ENCODE results near the gene CACNA1C. TPM values are rescaled to one million over a fixed set of nuclear protein-coding genes. Genes with fewer than 3 reads are reported as not detected.

CACNA1C gene
- total and polyA plus RNA-seq, 2 of the 4 experiments (the other 2 are of a cell fraction): 1.6 to 2.6 TPM

DNA sequence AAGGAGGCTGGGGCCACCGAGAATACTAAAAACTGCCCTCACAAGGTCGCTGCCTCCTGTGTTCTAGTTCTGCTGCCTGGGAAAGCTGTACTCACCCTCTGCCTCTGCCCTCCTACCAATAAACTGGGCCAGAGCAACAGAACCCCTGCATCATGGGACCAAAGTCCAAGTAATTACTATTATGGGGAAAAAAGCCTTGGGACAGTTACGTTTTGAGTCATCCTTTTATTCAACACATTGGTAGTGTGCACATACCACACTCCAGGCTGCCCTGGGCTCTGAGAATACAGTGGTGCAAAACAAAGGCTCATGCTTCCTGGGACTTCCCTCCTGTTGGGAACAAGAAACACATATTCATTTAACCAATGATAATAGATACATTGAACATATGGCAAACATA lies 49.0 kb downstream of the CACNA1C start:
- H2AK5ac ChIP-seq (ENCODE audit: low read depth, low read length): no peak overlapping the region

More for the DNA sequence above, 49.0 kb downstream of the CACNA1C start:
- Histone ChIP-seq H3K4me2 (ENCODE audit: low read depth, low read length) (no peak overlapping the region), H4K20me1 (ENCODE audit: insufficient read depth, low read length) (peaks cover 5% of the 10 kb centered on the region; the same call in 1 of the 2 replicates), H3K9ac (ENCODE audit: low read depth, low read length) (no peak overlapping the region), H2BK15ac (ENCODE audit: low read depth, low read length) (no peak overlapping the region), H4K91ac (ENCODE audit: insufficient read depth, low read depth, low read length) (no peak overlapping the region), H4K5ac (ENCODE audit: low read depth, low read length) (no peak overlapping the region), H3K27ac (ENCODE audit: insufficient read depth, low read length) (no peak overlapping the region), H2BK5ac (ENCODE audit: low read depth, low read length, poor library complexity, severe bottlenecking) (no peak overlapping the region), H3K4me3 (ENCODE audit: insufficient read depth, low read depth, low read length) (no peak overlapping the region), H3K79me1 (ENCODE audit: low read depth in 1 of 2, low read length in 2 of 2) (peaks cover 4 to 7% of the 10 kb centered on the region in 2 experiments; a peak in 1 of 4 replicates), H3K4me1 (ENCODE audit: control insufficient read depth, insufficient read depth, low read length) (peaks cover 1% of the 10 kb centered on the region; the same call in 1 of the 2 replicates), H3K36me3 (ENCODE audit: control insufficient read depth, insufficient read depth, low read length) (no peaks in the 10 kb centered on the region), H3K23ac (ENCODE audit: low read depth, low read length) (no peak overlapping the region), H3K4ac (ENCODE audit: low read depth, low read length) (no peak overlapping the region), H3K27me3 (ENCODE audit: control insufficient read depth, insufficient read depth, low read length) (no peaks in the 10 kb centered on the region), H3K14ac (replicated peaks; ENCODE audit: low read depth, low read length) (no peak overlapping the region), H3K9me3 (ENCODE audit: control insufficient read depth, insufficient read depth, low read length) (0 out of 2 replicates have a peak, but pooled peaks cover 2% of the 10 kb centered on the region), H4K8ac (ENCODE audit: low read depth in 2 of 2, low read length in 2 of 2) (no peak overlapping the region), H3K9me1 (ENCODE audit: insufficient read depth, low read length) (no peaks in the 10 kb centered on the region), H2AK9ac (replicated peaks; ENCODE audit: low read depth, low read length, poor library complexity) (no peak overlapping the region), H3K56ac (ENCODE audit: extremely low read depth, insufficient read depth, low read length) (no peak overlapping the region), H2BK120ac (ENCODE audit: low read depth, low read length) (no peak overlapping the region), H3K18ac (ENCODE audit: low read depth, low read length) (no peak overlapping the region), H2BK20ac (ENCODE audit: low read depth, low read length) (no peak overlapping the region), H2AFZ (replicated peaks; ENCODE audit: low read length, poor library complexity) (peak overlapping the region; percentile 52)
- ATAC-seq (ENCODE audit: low read depth) (peak; percentile 61), DNase-seq (no peak)
- dilution Hi-C loops (cut with HindIII; ENCODE audit: low sequenced_read_pairs, unreplicated experiment): no loop called here
- in situ Hi-C loops (cut with MboI; ENCODE audit: low sequenced_read_pairs): no loop called here
- WGBS, 2 experiments (ENCODE audit: extremely low coverage in 2 of 2, insufficient read length in 1 of 2): no CpG with 5 or more reads among the region's 3 CpGs
- TF ChIP-seq BHLHE40 (IDR thresholded peaks at IDR 0.05; ENCODE audit: low read depth, low read length) (no peak), RCOR1 (IDR thresholded peaks at IDR 0.05; ENCODE audit: insufficient replicate concordance, low read length) (no peak), CEBPB (IDR thresholded peaks at IDR 0.05; ENCODE audit: low read depth, low read length) (no peak), MAZ (IDR thresholded peaks at IDR 0.05; ENCODE audit: borderline replicate concordance, low read depth, low read length) (no peak), SMC3 (IDR thresholded peaks at IDR 0.05; ENCODE audit: low read depth, low read length) (no peak), NFE2L2 (IDR thresholded peaks at IDR 0.05; ENCODE audit: low read depth, low read length) (no peak), FOS (IDR thresholded peaks at IDR 0.05; ENCODE audit: low read depth, low read length) (no peak), MAFK (IDR thresholded peaks at IDR 0.05; ENCODE audit: low read depth, low read length) (no peak), RAD21 (IDR thresholded peaks at IDR 0.05; ENCODE audit: low read length) (no peak), POLR2A (IDR thresholded peaks at IDR 0.05; ENCODE audit: low read depth, low read length) (no peak)
- TF ChIP-seq, protein P1, sequence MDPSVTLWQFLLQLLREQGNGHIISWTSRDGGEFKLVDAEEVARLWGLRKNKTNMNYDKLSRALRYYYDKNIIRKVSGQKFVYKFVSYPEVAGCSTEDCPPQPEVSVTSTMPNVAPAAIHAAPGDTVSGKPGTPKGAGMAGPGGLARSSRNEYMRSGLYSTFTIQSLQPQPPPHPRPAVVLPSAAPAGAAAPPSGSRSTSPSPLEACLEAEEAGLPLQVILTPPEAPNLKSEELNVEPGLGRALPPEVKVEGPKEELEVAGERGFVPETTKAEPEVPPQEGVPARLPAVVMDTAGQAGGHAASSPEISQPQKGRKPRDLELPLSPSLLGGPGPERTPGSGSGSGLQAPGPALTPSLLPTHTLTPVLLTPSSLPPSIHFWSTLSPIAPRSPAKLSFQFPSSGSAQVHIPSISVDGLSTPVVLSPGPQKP (IDR thresholded peaks at IDR 0.05; ENCODE audit: borderline replicate concordance, low read depth, low read length): no peak
- TF ChIP-seq, protein P2, sequence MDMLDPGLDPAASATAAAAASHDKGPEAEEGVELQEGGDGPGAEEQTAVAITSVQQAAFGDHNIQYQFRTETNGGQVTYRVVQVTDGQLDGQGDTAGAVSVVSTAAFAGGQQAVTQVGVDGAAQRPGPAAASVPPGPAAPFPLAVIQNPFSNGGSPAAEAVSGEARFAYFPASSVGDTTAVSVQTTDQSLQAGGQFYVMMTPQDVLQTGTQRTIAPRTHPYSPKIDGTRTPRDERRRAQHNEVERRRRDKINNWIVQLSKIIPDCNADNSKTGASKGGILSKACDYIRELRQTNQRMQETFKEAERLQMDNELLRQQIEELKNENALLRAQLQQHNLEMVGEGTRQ (IDR thresholded peaks at IDR 0.05; ENCODE audit: low read depth, low read length): no peak
- TF ChIP-seq, protein P3, sequence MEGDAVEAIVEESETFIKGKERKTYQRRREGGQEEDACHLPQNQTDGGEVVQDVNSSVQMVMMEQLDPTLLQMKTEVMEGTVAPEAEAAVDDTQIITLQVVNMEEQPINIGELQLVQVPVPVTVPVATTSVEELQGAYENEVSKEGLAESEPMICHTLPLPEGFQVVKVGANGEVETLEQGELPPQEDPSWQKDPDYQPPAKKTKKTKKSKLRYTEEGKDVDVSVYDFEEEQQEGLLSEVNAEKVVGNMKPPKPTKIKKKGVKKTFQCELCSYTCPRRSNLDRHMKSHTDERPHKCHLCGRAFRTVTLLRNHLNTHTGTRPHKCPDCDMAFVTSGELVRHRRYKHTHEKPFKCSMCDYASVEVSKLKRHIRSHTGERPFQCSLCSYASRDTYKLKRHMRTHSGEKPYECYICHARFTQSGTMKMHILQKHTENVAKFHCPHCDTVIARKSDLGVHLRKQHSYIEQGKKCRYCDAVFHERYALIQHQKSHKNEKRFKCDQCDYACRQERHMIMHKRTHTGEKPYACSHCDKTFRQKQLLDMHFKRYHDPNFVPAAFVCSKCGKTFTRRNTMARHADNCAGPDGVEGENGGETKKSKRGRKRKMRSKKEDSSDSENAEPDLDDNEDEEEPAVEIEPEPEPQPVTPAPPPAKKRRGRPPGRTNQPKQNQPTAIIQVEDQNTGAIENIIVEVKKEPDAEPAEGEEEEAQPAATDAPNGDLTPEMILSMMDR (conservative IDR thresholded peaks at IDR 0.05; ENCODE audit: low read depth, low read length): no peak
- BruUV-seq (replicated peaks): no TSS peak
- ChIA-PET POLR2A (ENCODE audit: unreplicated experiment) (no interaction called here), CTCF (no interaction called here)
- intact Hi-C loops (cut with micrococcal nuclease): no loop called here

Data from IMR-90 (cell line).